ENCODE data around the gene ADGRV1. TPM values are rescaled to one million over a fixed set of nuclear protein-coding genes. Genes with fewer than 3 reads are reported as not detected.
"Not testable (repeated sequence)": the region's sequence is repeated elsewhere in the genome, so short reads cannot be mapped to it uniquely, and the experiment has no call there.

Gene ADGRV1
- total and polyA plus RNA-seq, 3 donors from 2014 or later = 10.8 to 18.0 (median 12.6) TPM

DNA sequence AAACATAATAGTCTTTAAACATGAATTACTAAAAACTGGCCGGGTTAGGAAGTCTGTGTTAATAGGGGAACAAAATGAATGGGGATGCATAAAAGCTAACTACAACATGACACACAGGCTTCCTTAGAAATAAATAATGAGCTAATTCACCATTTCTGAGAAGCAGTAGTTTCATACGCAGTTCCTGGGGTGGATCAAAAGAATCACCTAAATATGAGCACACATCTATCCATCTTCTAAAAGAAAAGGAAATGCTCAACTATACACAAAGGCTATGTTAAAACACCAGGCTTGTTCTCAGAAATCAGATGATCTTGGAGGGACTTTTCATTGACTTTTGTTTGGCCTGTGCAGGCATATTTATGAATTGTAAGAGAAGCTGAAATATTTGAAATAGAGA, 451.5 kb downstream of the ADGRV1 start:
- WGBS, 2 donors = 74 to 78% methylated on average over 2 of the region's 2 CpGs
- no peak overlapping the region for H3K27ac ChIP-seq
- H3K4me1 ChIP-seq = no peaks in the 10 kb centered on the region
- no peaks in the 10 kb centered on the region for H3K36me3 ChIP-seq (ENCODE audit: low read depth, missing control alignments)
- no peak for DNase-seq
- H3K9me3 ChIP-seq = no peaks in the 10 kb centered on the region
- H3K4me3 ChIP-seq = no peak overlapping the region
- TF ChIP-seq POLR2A (IDR thresholded peaks at IDR 0.05) = no peak
- TF ChIP-seq, protein P1, sequence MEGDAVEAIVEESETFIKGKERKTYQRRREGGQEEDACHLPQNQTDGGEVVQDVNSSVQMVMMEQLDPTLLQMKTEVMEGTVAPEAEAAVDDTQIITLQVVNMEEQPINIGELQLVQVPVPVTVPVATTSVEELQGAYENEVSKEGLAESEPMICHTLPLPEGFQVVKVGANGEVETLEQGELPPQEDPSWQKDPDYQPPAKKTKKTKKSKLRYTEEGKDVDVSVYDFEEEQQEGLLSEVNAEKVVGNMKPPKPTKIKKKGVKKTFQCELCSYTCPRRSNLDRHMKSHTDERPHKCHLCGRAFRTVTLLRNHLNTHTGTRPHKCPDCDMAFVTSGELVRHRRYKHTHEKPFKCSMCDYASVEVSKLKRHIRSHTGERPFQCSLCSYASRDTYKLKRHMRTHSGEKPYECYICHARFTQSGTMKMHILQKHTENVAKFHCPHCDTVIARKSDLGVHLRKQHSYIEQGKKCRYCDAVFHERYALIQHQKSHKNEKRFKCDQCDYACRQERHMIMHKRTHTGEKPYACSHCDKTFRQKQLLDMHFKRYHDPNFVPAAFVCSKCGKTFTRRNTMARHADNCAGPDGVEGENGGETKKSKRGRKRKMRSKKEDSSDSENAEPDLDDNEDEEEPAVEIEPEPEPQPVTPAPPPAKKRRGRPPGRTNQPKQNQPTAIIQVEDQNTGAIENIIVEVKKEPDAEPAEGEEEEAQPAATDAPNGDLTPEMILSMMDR (IDR thresholded peaks at IDR 0.05) = no peak
- intact Hi-C loops (cut with DNase I; ENCODE audit: low total_unique reads) = no loop called here
- H3K27me3 ChIP-seq = no peaks in the 10 kb centered on the region

DNA sequence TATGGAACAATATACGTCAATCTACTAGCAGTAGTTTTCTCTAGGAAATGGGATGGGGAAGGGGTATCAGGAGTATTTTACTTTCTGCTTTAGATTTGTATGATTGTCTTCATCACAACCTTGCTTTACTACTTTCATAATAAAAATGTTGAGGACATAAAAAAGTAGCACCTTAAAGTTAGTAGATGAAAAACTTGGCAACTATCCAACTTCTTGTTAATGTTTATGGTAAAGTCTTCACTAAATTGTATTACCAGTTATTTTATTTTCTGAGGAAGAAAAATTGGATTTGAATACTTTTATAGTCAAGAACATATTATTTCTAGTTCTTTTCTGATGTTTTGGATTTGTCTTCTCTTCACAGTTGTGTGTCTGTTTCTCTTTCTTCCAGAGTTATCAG, 452.4 kb downstream of the ADGRV1 start:
- no peak for TF ChIP-seq POLR2A (IDR thresholded peaks at IDR 0.05)
- TF ChIP-seq, protein P1 (IDR thresholded peaks at IDR 0.05) = no peak
- no peak for DNase-seq
- WGBS, 2 donors = 93 to 96% methylated on average over 1 of the region's 1 CpG
- Histone ChIP-seq H3K4me3 (no peak overlapping the region), H3K4me1 (no peaks in the 10 kb centered on the region), H3K36me3 (ENCODE audit: low read depth, missing control alignments) (no peaks in the 10 kb centered on the region), H3K27me3 (no peaks in the 10 kb centered on the region), H3K27ac (no peak overlapping the region), H3K9me3 (no peaks in the 10 kb centered on the region)
- intact Hi-C loops (cut with DNase I; ENCODE audit: low total_unique reads) = no loop called here

DNA sequence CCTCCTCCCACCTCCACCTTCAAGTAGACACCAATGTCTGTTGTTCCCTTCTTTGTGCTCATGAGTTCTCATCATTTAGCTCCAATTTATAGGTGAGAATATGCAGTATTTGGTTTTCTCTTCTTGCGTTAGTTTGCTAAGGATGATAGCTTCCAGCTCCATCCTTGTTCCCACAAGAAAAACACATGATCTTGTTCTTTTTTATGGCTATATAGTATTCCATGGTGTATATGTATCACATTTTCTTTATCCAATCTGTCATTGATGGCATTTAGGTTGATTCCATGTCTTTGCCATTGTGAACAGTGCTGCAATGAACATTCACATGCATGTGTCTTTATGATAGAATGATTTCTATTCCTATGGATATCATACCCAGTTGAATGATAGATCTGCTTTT, 454.3 kb downstream of the ADGRV1 start:
- H3K27me3 ChIP-seq; H3K4me1 ChIP-seq; H3K27ac ChIP-seq; H3K36me3 ChIP-seq (ENCODE audit: low read depth, missing control alignments); DNase-seq; H3K4me3 ChIP-seq; intact Hi-C loops (cut with DNase I; ENCODE audit: low total_unique reads); H3K9me3 ChIP-seq: not testable (repeated sequence)
- WGBS, 2 donors = 89 to 95% methylated on average over 1 of the region's 1 CpG

DNA sequence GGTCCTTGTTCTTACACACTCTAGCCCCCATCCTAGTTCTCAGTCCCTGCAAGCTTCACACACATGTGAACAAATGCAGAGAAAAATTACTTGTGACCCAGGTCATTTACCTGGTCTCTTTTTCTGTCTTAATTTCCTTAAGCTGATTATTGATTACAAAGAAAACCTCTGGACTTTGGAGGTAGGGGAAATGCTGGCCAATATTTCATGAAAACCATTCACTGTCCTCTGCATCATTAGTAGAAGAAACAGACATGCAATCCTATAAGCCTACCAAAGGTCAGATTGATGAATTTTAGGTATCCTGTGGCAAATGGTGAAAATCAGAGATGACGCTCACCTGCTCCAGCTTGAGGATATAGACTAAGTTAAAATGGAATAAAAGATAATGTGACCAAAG, 457.7 kb downstream of the ADGRV1 start:
- 95 to 96% methylated on average over 1 of the region's 1 CpG for WGBS, 2 donors
- TF ChIP-seq, protein P1 (IDR thresholded peaks at IDR 0.05) = no peak
- no peak for TF ChIP-seq POLR2A (IDR thresholded peaks at IDR 0.05)
- no peaks in the 10 kb centered on the region for H3K4me1 ChIP-seq

DNA sequence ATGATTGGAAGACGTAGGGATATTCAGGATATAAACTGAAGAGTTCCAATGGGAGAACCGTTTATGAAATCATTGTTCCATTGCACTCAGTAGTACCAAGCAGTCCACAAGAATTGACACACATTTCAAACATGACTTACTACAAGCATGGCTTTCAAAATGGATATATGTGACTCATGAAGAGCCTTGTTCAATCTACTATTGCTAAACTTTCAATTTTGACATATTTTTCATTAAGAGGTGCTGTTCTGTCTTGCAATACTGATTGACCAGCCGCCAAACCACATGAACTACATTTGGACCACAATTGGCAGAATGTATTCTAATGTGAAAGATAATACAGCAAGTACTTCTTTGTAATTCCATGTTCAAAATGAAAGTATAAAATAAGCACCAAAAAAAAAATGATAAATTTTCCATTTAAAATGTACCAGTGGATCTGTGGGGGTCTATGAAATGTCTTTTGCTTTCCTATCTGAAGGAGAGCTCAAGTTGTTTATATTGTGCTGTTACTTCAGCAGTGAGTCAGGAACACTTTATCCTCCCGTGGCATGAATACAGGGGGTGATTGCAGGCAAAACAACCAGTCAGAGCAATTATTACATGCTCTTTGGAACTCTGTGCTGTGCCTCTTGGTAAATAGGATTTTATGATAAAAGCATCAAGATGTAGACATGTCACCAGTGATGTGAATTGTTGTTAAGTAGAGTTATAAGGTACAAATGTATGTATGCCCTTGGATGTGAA, 458.5 kb downstream of the ADGRV1 start:
- 51 to 68% methylated on average over 4 of the region's 4 CpGs for WGBS, 2 donors
- Histone ChIP-seq H3K36me3 (ENCODE audit: low read depth, missing control alignments) (no peaks in the 10 kb centered on the region), H3K27ac (no peak overlapping the region), H3K4me3 (no peak overlapping the region), H3K4me1 (no peaks in the 10 kb centered on the region), H3K27me3 (no peaks in the 10 kb centered on the region), H3K9me3 (no peaks in the 10 kb centered on the region)
- TF ChIP-seq POLR2A (IDR thresholded peaks at IDR 0.05) = no peak
- intact Hi-C loops (cut with DNase I; ENCODE audit: low total_unique reads) = no loop called here
- DNase-seq = no peak

More for the DNA sequence above, 457.7 kb downstream of the ADGRV1 start:
- H3K36me3 ChIP-seq (ENCODE audit: low read depth, missing control alignments) = no peaks in the 10 kb centered on the region
- no peaks in the 10 kb centered on the region for H3K27me3 ChIP-seq
- DNase-seq = no peak
- intact Hi-C loops (cut with DNase I; ENCODE audit: low total_unique reads) = no loop called here
- H3K27ac ChIP-seq = no peak overlapping the region
- no peak overlapping the region for H3K4me3 ChIP-seq
- H3K9me3 ChIP-seq = no peaks in the 10 kb centered on the region

DNA sequence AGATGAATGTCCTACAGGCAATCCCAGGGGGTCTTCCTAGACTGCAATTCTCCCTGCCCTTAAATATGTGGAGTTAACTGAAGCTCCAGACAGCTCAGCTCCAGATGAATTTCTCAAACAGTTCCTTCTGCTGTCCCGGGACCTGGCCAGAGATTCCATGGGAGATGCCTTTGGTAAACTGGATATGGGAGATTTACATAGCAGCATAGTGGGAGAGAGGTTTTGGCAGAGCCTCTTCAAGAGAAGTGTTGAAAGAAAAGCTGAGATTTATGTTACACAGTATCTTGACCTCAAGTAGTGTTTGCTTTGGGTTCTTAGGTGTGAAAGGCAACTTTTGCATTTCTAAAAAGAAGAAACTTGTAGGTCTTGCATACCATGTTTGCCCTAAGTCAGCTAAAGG, 459.6 kb downstream of the ADGRV1 start:
- Histone ChIP-seq H3K4me3 (no peak overlapping the region), H3K27me3 (no peaks in the 10 kb centered on the region), H3K4me1 (no peaks in the 10 kb centered on the region), H3K27ac (no peak overlapping the region), H3K9me3 (no peaks in the 10 kb centered on the region), H3K36me3 (ENCODE audit: low read depth, missing control alignments) (no peaks in the 10 kb centered on the region)
- DNase-seq = no peak
- intact Hi-C loops (cut with DNase I; ENCODE audit: low total_unique reads) = no loop called here
- TF ChIP-seq POLR2A (IDR thresholded peaks at IDR 0.05) = no peak
- TF ChIP-seq, protein P1 (IDR thresholded peaks at IDR 0.05) = no peak
- WGBS, 2 donors = 45 to 50% methylated on average over 1 of the region's 1 CpG
